GM21723 (cell line): Measurements from ENCODE around the gene GTPBP2.
"Not testable (repeated sequence)": the region's sequence is repeated elsewhere in the genome, so short reads cannot be mapped to it uniquely, and the experiment has no call there.

Source experiments
- ATAC-seq: cut with Tn5 transposase; IDR thresholded peaks from one replicate; pipeline ENCODE4 v1.9.1; 2021; ENCODE audit warnings: mild to moderate bottlenecking, moderate library complexity; ENCODE audit not compliant: unreplicated experiment

Gene GTPBP2

GRCh38 chr6:43658161-43658560 is 29.1 kb upstream of the GTPBP2 start:
- no peak for ATAC-seq

- ATAC-seq = no peak
Measured at GRCh38 chr6:43657221-43657802, 28.2 kb upstream of the GTPBP2 start.

GRCh38 chr6:43652822-43653221 is 23.8 kb upstream of the GTPBP2 start:
- not testable (repeated sequence) for ATAC-seq

- ATAC-seq = no peak
Measured at GRCh38 chr6:43648248-43648647, 19.2 kb upstream of the GTPBP2 start.

- no peak for ATAC-seq
Measured at GRCh38 chr6:43647613-43648012, 18.5 kb upstream of the GTPBP2 start.

GRCh38 chr6:43645613-43645964 is 16.5 kb upstream of the GTPBP2 start:
- ATAC-seq = peak; percentile 11

GRCh38 chr6:43644940-43645612 is 16.0 kb upstream of the GTPBP2 start, which contains the start of gene RSPH9:
RSPH9 (plus strand) TSS chr6:43645036; CDS start chr6:43645099, 63 bp downstream.
- ATAC-seq = peak; percentile 77

- ATAC-seq = no peak
Measured at GRCh38 chr6:43639984-43640800, 11.1 kb upstream of the GTPBP2 start.

- ATAC-seq = no peak
Measured at GRCh38 chr6:43636308-43636659, 7.2 kb upstream of the GTPBP2 start.

GRCh38 chr6:43635387-43636307 is 6.6 kb upstream of the GTPBP2 start, which contains the start of gene MAD2L1BP:
MAD2L1BP (plus strand) TSS chr6:43635840; CDS start chr6:43635876, 36 bp downstream.
- ATAC-seq = peak; percentile 73

- no peak for ATAC-seq
Measured at GRCh38 chr6:43634702-43635303, 5.7 kb upstream of the GTPBP2 start.

GRCh38 chr6:43633002-43633401 is 3.9 kb upstream of the GTPBP2 start:
- ATAC-seq = not testable (repeated sequence)

- ATAC-seq = no peak
Measured at GRCh38 chr6:43630980-43631619, 2.0 kb upstream of the GTPBP2 start.

- peak; percentile 66 for ATAC-seq
Measured at GRCh38 chr6:43629505-43630300, 639 bp upstream of the GTPBP2 start.

- ATAC-seq = peak; percentile 29
Measured at GRCh38 chr6:43628393-43629103, 516 bp downstream of the GTPBP2 start.

- ATAC-seq = no peak
Measured at GRCh38 chr6:43627008-43627825, 1.8 kb downstream of the GTPBP2 start.

- no peak for ATAC-seq
Measured at GRCh38 chr6:43625393-43625992, 3.6 kb downstream of the GTPBP2 start.
